HEK293 (cell line): Measurements from ENCODE around the gene TRIM28.

Experiments
- CTCF ChIA-PET: fragments of 350-600 bp; formaldehyde crosslinking; extraction: SDS; loops from one replicate; lab custom pipeline; 2021; ENCODE audit warnings: antibody characterized with exemption; lab: Yijun Ruan, JAX
- POLR2A ChIA-PET: fragments of 300-600 bp; formaldehyde crosslinking; extraction: SDS; loops from one replicate; lab custom pipeline; 2020; ENCODE audit warnings: antibody characterized with exemption, inconsistent platforms; lab: Yijun Ruan, JAX
- H3K27ac ChIP-seq: fragments of 200-500 bp; sonication (Bioruptor generic); 2 replicates; pipeline ENCODE4 v1.5.1; 2014; ENCODE audit warnings: low read depth, low read length, control low read depth, inconsistent platforms; ENCODE audit errors: extremely low read depth
- H3K36me3 ChIP-seq, 2 experiments: fragments of 200-500 bp in 1 of 2; sonication (Bioruptor generic) in 1 of 2; 1 replicate in 1 of 2; 2 replicates in 1 of 2; pipeline ENCODE4 v1.5.1; 2014 to 2017; ENCODE audit warnings: inconsistent platforms in 2 of 2, low read length in 2 of 2; ENCODE audit not compliant: control insufficient read depth in 2 of 2, insufficient read depth in 1 of 2
- H3K4me1 ChIP-seq: fragments of 200-500 bp; sonication (Bioruptor generic); 2 replicates; pipeline ENCODE4 v1.5.1; 2014; ENCODE audit warnings: mild to moderate bottlenecking, low read length, inconsistent platforms; ENCODE audit not compliant: control insufficient read depth, insufficient read depth
- H3K4me3 ChIP-seq: 2 replicates; pipeline ENCODE4 v1.5.1; 2011; ENCODE audit warnings: low read depth, mild to moderate bottlenecking, control low read depth, low read length, moderate library complexity
- H3K9me3 ChIP-seq: fragments of 200-500 bp; sonication (Bioruptor generic); 2 replicates; pipeline ENCODE4 v1.5.1; 2014; ENCODE audit warnings: low read depth, low read length, inconsistent platforms; ENCODE audit not compliant: control insufficient read depth, insufficient read depth
- ZNF16 ChIP-seq: fragments of 450-650 bp; formaldehyde crosslinking; IDR thresholded peaks from 2 replicates; pipeline ENCODE4 v1.5.1; 2016; ENCODE audit warnings: low read depth, missing biosample characterization, missing genetic modification characterization
- ZNF211 ChIP-seq: fragments of 450-650 bp; formaldehyde crosslinking; IDR thresholded peaks from 2 replicates; pipeline ENCODE4 v1.5.1; 2016; ENCODE audit warnings: low read depth, missing biosample characterization, missing genetic modification characterization
- ZNF274 ChIP-seq, 2 experiments: fragments of 200-500 bp in 1 of 2; fragments of 450-650 bp in 1 of 2; sonication (Bioruptor generic) in 1 of 2; formaldehyde crosslinking in 1 of 2; IDR thresholded peaks; 2 replicates each; pipeline versions ENCODE4 v1.5.1 to v1.6.1; 2014 to 2016; ENCODE audit warnings: borderline replicate concordance in 1 of 2, inconsistent platforms in 1 of 2, low read length in 1 of 2, missing biosample characterization in 1 of 2, missing genetic modification characterization in 1 of 2
- ZNF433 ChIP-seq: fragments of 450-650 bp; formaldehyde crosslinking; IDR thresholded peaks from 2 replicates; pipeline ENCODE4 v1.5.1; 2016; ENCODE audit warnings: missing biosample characterization, missing genetic modification characterization, low read depth
- ZNF473 ChIP-seq: fragments of 450-650 bp; formaldehyde crosslinking; IDR thresholded peaks from 2 replicates; pipeline ENCODE4 v1.5.1; 2017; ENCODE audit warnings: missing biosample characterization, missing genetic modification characterization
- ZNF48 ChIP-seq: fragments of 450-650 bp; formaldehyde crosslinking; IDR thresholded peaks from 2 replicates; pipeline ENCODE4 v1.5.1; 2016; ENCODE audit warnings: missing biosample characterization, missing genetic modification characterization
- ZNF510 ChIP-seq: fragments of 450-650 bp; formaldehyde crosslinking; IDR thresholded peaks from 2 replicates; pipeline ENCODE4 v1.5.1; 2018; ENCODE audit warnings: mild to moderate bottlenecking, missing genetic modification characterization, missing biosample characterization; ENCODE audit not compliant: insufficient replicate concordance
- ZNF623 ChIP-seq: fragments of 450-650 bp; formaldehyde crosslinking; IDR thresholded peaks from 2 replicates; pipeline ENCODE4 v1.5.1; 2016; ENCODE audit warnings: missing biosample characterization, missing genetic modification characterization
- ZNF629 ChIP-seq: fragments of 450-650 bp; formaldehyde crosslinking; IDR thresholded peaks from 2 replicates; pipeline ENCODE4 v1.5.1; 2017; ENCODE audit warnings: missing biosample characterization, missing genetic modification characterization
- TF ChIP-seq, protein P1 (sequence below): fragments of 450-650 bp; formaldehyde crosslinking; conservative IDR thresholded peaks from 2 replicates; pipeline ENCODE4 v1.5.1; 2016; ENCODE audit warnings: low read depth, missing biosample characterization, missing genetic modification characterization
- TF ChIP-seq, protein P2 (sequence below): fragments of 450-650 bp; formaldehyde crosslinking; IDR thresholded peaks from 2 replicates; pipeline ENCODE4 v1.5.1; 2016; ENCODE audit warnings: missing biosample characterization, missing genetic modification characterization
- TF ChIP-seq, protein P3 (sequence below): fragments of 450-650 bp; formaldehyde crosslinking; IDR thresholded peaks from 2 replicates; pipeline ENCODE4 v1.5.1; 2016; ENCODE audit warnings: missing biosample characterization, missing genetic modification characterization
- TF ChIP-seq, protein P4 (sequence below): fragments of 450-650 bp; formaldehyde crosslinking; IDR thresholded peaks from 2 replicates; pipeline ENCODE4 v1.5.1; 2016; ENCODE audit warnings: missing biosample characterization, missing genetic modification characterization
- TF ChIP-seq, protein P5 (sequence below): IDR thresholded peaks from 2 replicates; pipeline ENCODE4 v1.6.1; 2011; ENCODE audit warnings: mild to moderate bottlenecking, low read depth, low read length, borderline replicate concordance
- TF ChIP-seq, protein P6 (sequence below): fragments of 450-650 bp; formaldehyde crosslinking; IDR thresholded peaks from 2 replicates; pipeline ENCODE4 v1.5.1; 2016; ENCODE audit warnings: missing biosample characterization, missing genetic modification characterization

Gene TRIM28

DNA sequence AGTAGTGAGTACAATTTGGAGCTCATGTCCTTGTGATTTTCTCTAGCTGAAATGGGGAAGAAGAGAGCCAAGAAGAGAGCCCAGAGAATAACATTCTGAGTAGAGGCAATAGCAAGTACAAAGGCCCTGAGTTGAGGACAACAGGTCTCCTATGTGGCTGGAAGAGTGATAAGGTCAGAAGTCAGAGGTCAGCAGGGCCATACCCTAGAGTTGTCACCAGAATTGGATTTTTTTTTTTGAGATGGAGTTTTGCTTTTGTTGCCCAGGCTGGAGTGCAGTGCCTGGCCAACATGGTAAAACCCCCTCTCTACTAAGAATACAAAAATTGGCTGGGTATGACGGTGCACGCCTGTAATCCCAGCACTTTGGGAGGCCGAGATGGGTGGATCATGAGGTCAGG lies 8.0 kb upstream of the TRIM28 start (continued):
- TF ChIP-seq ZNF510 (no peak), ZNF629 (tag by site-specific recombination) (no peak), ZNF623 (tag by site-specific recombination) (no peak), ZNF274 (IDR thresholded peaks at IDR 0.05; ENCODE audit: low read length) (no peak), ZNF274 (tag by site-specific recombination; IDR thresholded peaks at IDR 0.05; ENCODE audit: borderline replicate concordance) (no peak)

DNA sequence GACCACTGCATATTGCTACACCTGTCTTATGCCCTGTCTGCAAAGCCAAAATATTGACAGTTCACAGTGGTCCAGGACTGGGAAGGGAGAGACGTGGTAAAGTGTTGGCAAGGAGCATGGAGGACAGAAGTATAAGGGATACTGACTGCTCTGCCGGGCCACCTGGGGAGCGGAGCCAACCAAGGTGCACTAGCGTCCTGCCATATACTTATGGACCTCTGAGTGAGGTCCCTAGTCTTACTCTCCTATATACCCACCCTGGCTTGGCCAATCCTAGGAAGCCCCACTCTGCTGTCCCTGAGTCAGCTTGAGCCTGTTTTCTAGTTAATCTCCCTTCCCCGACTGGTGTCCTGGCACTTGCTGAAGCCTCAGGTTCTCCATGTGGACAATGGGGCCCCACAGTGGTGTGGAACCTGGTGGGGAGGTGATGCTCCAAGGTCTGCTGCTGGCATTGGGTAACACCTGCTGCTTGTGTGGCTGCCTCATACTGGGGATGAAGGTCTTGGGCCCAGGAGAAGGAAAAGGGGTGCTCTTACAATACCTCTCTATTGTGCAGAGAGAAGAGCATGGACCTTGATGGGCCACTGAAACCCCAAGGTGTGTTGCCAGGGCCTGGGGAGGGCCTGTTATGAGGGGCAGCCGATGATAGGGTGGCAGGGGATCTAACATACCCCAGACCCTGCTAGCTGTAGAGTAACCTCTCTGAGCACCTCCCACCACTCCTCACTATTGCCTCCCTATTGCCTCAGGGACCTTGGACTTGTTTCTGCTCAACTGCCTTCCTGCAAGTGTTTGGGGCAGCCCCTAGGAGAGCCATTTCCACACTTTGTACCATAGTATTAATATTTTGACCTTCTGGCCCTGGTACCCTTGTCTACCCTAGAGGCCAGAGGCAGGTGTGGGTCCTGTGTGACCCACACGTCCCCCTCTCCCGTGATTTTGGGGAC lies 6.7 kb upstream of the TRIM28 start:
- Histone ChIP-seq H3K9me3 (no peaks in the 10 kb centered on the region), H3K27ac (no peak overlapping the region), H3K4me3 (no peak overlapping the region), H3K36me3 (no peaks in the 10 kb centered on the region)
- CTCF ChIA-PET, result no interaction called here
- no peak for TF ChIP-seq ZNF211
- TF ChIP-seq, protein P1, sequence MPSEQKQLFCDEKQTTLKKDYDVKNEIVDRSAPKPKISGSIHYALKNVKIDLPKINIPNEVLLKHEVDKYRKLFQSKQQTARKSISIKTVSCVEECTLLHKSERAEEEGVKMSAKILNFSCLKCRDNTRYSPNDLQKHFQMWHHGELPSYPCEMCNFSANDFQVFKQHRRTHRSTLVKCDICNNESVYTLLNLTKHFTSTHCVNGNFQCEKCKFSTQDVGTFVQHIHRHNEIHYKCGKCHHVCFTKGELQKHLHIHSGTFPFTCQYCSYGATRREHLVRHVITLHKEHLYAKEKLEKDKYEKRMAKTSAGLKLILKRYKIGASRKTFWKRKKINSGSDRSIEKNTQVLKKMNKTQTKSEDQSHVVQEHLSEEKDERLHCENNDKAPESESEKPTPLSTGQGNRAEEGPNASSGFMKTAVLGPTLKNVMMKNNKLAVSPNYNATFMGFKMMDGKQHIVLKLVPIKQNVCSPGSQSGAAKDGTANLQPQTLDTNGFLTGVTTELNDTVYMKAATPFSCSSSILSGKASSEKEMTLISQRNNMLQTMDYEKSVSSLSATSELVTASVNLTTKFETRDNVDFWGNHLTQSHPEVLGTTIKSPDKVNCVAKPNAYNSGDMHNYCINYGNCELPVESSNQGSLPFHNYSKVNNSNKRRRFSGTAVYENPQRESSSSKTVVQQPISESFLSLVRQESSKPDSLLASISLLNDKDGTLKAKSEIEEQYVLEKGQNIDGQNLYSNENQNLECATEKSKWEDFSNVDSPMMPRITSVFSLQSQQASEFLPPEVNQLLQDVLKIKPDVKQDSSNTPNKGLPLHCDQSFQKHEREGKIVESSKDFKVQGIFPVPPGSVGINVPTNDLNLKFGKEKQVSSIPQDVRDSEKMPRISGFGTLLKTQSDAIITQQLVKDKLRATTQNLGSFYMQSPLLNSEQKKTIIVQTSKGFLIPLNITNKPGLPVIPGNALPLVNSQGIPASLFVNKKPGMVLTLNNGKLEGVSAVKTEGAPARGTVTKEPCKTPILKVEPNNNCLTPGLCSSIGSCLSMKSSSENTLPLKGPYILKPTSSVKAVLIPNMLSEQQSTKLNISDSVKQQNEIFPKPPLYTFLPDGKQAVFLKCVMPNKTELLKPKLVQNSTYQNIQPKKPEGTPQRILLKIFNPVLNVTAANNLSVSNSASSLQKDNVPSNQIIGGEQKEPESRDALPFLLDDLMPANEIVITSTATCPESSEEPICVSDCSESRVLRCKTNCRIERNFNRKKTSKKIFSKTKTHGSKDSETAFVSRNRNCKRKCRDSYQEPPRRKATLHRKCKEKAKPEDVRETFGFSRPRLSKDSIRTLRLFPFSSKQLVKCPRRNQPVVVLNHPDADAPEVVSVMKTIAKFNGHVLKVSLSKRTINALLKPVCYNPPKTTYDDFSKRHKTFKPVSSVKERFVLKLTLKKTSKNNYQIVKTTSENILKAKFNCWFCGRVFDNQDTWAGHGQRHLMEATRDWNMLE, result no peak
- no peak for TF ChIP-seq ZNF16 (tag by site-specific recombination)
- TF ChIP-seq ZNF473, result no peak
- TF ChIP-seq, protein P2, sequence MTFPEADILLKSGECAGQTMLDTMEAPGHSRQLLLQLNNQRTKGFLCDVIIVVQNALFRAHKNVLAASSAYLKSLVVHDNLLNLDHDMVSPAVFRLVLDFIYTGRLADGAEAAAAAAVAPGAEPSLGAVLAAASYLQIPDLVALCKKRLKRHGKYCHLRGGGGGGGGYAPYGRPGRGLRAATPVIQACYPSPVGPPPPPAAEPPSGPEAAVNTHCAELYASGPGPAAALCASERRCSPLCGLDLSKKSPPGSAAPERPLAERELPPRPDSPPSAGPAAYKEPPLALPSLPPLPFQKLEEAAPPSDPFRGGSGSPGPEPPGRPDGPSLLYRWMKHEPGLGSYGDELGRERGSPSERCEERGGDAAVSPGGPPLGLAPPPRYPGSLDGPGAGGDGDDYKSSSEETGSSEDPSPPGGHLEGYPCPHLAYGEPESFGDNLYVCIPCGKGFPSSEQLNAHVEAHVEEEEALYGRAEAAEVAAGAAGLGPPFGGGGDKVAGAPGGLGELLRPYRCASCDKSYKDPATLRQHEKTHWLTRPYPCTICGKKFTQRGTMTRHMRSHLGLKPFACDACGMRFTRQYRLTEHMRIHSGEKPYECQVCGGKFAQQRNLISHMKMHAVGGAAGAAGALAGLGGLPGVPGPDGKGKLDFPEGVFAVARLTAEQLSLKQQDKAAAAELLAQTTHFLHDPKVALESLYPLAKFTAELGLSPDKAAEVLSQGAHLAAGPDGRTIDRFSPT (tag by site-specific recombination), result no peak
- TF ChIP-seq, protein P3, sequence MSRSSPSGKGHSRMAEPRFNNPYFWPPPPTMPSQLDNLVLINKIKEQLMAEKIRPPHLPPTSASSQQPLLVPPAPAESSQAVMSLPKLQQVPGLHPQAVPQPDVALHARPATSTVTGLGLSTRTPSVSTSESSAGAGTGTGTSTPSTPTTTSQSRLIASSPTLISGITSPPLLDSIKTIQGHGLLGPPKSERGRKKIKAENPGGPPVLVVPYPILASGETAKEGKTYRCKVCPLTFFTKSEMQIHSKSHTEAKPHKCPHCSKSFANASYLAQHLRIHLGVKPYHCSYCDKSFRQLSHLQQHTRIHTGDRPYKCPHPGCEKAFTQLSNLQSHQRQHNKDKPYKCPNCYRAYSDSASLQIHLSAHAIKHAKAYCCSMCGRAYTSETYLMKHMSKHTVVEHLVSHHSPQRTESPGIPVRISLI (tag by site-specific recombination), result no peak
- TF ChIP-seq, protein P4, sequence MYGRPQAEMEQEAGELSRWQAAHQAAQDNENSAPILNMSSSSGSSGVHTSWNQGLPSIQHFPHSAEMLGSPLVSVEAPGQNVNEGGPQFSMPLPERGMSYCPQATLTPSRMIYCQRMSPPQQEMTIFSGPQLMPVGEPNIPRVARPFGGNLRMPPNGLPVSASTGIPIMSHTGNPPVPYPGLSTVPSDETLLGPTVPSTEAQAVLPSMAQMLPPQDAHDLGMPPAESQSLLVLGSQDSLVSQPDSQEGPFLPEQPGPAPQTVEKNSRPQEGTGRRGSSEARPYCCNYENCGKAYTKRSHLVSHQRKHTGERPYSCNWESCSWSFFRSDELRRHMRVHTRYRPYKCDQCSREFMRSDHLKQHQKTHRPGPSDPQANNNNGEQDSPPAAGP (tag by site-specific recombination), result no peak
- no peak for TF ChIP-seq ZNF433
- TF ChIP-seq, protein P5, sequence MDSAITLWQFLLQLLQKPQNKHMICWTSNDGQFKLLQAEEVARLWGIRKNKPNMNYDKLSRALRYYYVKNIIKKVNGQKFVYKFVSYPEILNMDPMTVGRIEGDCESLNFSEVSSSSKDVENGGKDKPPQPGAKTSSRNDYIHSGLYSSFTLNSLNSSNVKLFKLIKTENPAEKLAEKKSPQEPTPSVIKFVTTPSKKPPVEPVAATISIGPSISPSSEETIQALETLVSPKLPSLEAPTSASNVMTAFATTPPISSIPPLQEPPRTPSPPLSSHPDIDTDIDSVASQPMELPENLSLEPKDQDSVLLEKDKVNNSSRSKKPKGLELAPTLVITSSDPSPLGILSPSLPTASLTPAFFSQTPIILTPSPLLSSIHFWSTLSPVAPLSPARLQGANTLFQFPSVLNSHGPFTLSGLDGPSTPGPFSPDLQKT, result no peak
- no peak for TF ChIP-seq ZNF48 (tag by site-specific recombination)
- TF ChIP-seq, protein P6, sequence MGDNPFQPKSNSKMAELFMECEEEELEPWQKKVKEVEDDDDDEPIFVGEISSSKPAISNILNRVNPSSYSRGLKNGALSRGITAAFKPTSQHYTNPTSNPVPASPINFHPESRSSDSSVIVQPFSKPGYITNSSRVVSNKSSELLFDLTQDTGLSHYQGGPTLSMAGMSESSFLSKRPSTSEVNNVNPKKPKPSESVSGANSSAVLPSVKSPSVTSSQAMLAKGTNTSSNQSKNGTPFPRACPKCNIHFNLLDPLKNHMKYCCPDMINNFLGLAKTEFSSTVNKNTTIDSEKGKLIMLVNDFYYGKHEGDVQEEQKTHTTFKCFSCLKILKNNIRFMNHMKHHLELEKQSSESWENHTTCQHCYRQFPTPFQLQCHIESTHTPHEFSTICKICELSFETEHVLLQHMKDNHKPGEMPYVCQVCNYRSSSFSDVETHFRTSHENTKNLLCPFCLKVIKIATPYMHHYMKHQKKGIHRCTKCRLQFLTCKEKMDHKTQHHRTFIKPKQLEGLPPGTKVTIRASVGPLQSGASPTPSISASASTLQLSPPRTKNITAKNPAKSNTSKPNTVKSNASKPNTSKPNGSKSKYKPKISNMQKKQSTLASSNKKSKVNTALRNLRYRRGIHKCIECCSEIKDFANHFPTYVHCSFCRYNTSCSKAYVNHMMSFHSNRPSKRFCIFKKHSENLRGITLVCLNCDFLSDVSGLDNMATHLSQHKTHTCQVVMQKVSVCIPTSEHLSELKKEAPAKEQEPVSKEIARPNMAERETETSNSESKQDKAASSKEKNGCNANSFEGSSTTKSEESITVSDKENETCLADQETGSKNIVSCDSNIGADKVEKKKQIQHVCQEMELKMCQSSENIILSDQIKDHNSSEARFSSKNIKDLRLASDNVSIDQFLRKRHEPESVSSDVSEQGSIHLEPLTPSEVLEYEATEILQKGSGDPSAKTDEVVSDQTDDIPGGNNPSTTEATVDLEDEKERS (tag by site-specific recombination), result no peak
- TF ChIP-seq, all 188 proteins: peak for 0
- POLR2A ChIA-PET, result no interaction called here
- H3K4me1 ChIP-seq, result no peaks in the 10 kb centered on the region
